Neural progenitor cell (in vitro differentiated cells): ENCODE results near the gene CYBA.

Experiments
- EZH2 ChIP-seq: fragments of 200-600 bp; sonication (generic); IDR thresholded peaks from 2 replicates; pipeline ENCODE4 v1.6.1; 2017; ENCODE audit warnings: antibody characterized with exemption, mild to moderate bottlenecking, moderate library complexity
- EZH2phosphoT487 ChIP-seq: fragments of 200-600 bp; sonication (generic); IDR thresholded peaks from 2 replicates; pipeline ENCODE4 v1.6.1; 2017; ENCODE audit warnings: antibody characterized with exemption
- TF ChIP-seq, protein P1 (sequence below): fragments of 200-600 bp; sonication (generic); IDR thresholded peaks from 2 replicates; pipeline ENCODE4 v1.5.1; 2017; ENCODE audit warnings: antibody characterized with exemption, mild to moderate bottlenecking

DNA sequence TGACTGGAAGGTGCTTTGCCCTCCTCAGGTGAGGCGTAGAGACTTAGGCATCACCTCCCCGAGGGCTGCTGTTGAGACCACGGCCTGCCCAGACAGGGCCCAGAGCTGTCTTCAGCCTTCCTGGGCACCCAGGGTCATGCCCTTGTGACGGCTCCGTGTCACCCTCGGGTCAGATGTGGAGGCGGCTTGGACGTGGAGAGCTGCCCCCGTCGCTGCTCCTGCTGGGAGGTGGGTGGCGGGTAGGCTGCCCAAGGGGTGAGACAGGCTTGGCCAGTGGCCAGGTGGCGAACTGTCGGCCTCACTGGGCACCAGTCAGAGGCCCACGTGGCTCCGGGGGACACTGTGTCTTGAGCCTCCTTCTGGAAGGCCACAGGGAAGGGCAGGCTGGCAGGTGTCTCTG is 44.4 kb upstream of the CYBA start:
- TF ChIP-seq, protein P1, sequence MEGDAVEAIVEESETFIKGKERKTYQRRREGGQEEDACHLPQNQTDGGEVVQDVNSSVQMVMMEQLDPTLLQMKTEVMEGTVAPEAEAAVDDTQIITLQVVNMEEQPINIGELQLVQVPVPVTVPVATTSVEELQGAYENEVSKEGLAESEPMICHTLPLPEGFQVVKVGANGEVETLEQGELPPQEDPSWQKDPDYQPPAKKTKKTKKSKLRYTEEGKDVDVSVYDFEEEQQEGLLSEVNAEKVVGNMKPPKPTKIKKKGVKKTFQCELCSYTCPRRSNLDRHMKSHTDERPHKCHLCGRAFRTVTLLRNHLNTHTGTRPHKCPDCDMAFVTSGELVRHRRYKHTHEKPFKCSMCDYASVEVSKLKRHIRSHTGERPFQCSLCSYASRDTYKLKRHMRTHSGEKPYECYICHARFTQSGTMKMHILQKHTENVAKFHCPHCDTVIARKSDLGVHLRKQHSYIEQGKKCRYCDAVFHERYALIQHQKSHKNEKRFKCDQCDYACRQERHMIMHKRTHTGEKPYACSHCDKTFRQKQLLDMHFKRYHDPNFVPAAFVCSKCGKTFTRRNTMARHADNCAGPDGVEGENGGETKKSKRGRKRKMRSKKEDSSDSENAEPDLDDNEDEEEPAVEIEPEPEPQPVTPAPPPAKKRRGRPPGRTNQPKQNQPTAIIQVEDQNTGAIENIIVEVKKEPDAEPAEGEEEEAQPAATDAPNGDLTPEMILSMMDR: no peak
- TF ChIP-seq EZH2phosphoT487 (no peak), EZH2 (no peak)
